OCI-LY1 (cell line): ENCODE results near the gene FLAD1.

ENCODE experiments used
- H2AFZ ChIP-seq: fragments of 200-600 bp; sonication (generic), shearing (Covaris generic); 2 replicates; pipeline ENCODE4 v1.6.0; 2014; ENCODE audit warnings: antibody characterized with exemption, mild to moderate bottlenecking, low read length
- H3F3A ChIP-seq: fragments of 200-600 bp; sonication (generic), shearing (Covaris generic); 2 replicates; pipeline ENCODE4 v1.6.0; 2014; ENCODE audit warnings: mild to moderate bottlenecking, antibody characterized with exemption, low read length, moderate library complexity; ENCODE audit not compliant: insufficient read depth
- H3K27ac ChIP-seq: fragments of 200-600 bp; sonication (generic); 2 replicates; pipeline ENCODE4 v1.5.1; 2014; ENCODE audit warnings: low read length, mixed run types, mild to moderate bottlenecking, low read depth; ENCODE audit not compliant: poor library complexity, severe bottlenecking
- H3K27me3 ChIP-seq: fragments of 200-600 bp; sonication (generic); 2 replicates; pipeline ENCODE4 v1.6.0; 2014; ENCODE audit warnings: antibody characterized with exemption, mild to moderate bottlenecking, low read length, moderate library complexity; ENCODE audit not compliant: insufficient read depth
- H3K36me3 ChIP-seq: fragments of 200-600 bp; sonication (generic); 2 replicates; pipeline ENCODE4 v1.6.1; 2014; ENCODE audit warnings: mild to moderate bottlenecking, antibody characterized with exemption, low read length, moderate library complexity, mixed read lengths; ENCODE audit not compliant: insufficient read depth
- H3K4me1 ChIP-seq: fragments of 200-600 bp; sonication (generic); 2 replicates; pipeline ENCODE4 v1.5.1; 2014; ENCODE audit warnings: mild to moderate bottlenecking, low read length, moderate library complexity; ENCODE audit not compliant: insufficient read depth, severe bottlenecking
- H3K4me2 ChIP-seq: fragments of 200-600 bp; sonication (generic), shearing (Covaris generic); 2 replicates; pipeline ENCODE4 v1.6.1; 2014; ENCODE audit warnings: low read length
- H3K4me3 ChIP-seq: fragments of 200-600 bp; sonication (generic); 2 replicates; pipeline ENCODE4 v1.5.1; 2014; ENCODE audit warnings: low read length, low read depth, mild to moderate bottlenecking, mixed read lengths; ENCODE audit not compliant: poor library complexity, severe bottlenecking
- H3K79me2 ChIP-seq: fragments of 200-600 bp; shearing (Covaris generic); 2 replicates; pipeline ENCODE4 v1.6.1; 2016; ENCODE audit warnings: mixed run types, low read length, mixed read lengths; ENCODE audit not compliant: insufficient read depth
- H3K9ac ChIP-seq: fragments of 200-600 bp; sonication (generic), shearing (Covaris generic); 2 replicates; pipeline ENCODE4 v1.6.1; 2014; ENCODE audit warnings: mild to moderate bottlenecking, low read length, mixed read lengths
- H3K9me2 ChIP-seq: fragments of 200-600 bp; sonication (generic), shearing (Covaris generic); 2 replicates; pipeline ENCODE4 v1.6.1; 2014; ENCODE audit warnings: low read depth, mild to moderate bottlenecking, low read length, mixed read lengths
- H3K9me3 ChIP-seq: fragments of 200-600 bp; shearing (Covaris generic); 2 replicates; pipeline ENCODE4 v1.6.1; 2014; ENCODE audit warnings: low read length, mixed read lengths
- H4K20me1 ChIP-seq: fragments of 200-600 bp; sonication (generic), shearing (Covaris generic); 2 replicates; pipeline ENCODE4 v1.6.0; 2016; ENCODE audit warnings: mild to moderate bottlenecking, low read length; ENCODE audit not compliant: insufficient read depth
- CTCF ChIP-seq: fragments of 200-600 bp; sonication (generic), shearing (Covaris generic); IDR thresholded peaks from 2 replicates; pipeline ENCODE4 v1.5.1; 2017; ENCODE audit warnings: mild to moderate bottlenecking, antibody characterized with exemption, low read length, moderate library complexity, mixed read lengths
- EZH2 ChIP-seq: fragments of 200-600 bp; sonication (generic), shearing (Covaris generic); IDR thresholded peaks from 2 replicates; pipeline ENCODE4 v1.8.0; 2017; ENCODE audit warnings: borderline replicate concordance, mixed run types, mild to moderate bottlenecking, antibody characterized with exemption, low read length, moderate library complexity, mixed read lengths

The FLAD1 gene

GRCh38 chr1:154968731-154969130 lies 14.4 kb upstream of the FLAD1 start:
- Histone ChIP-seq H3K27ac (no peak overlapping the region), H3K9me3 (no peaks in the 10 kb centered on the region), H3K27me3 (no peaks in the 10 kb centered on the region), H4K20me1 (no peaks in the 10 kb centered on the region), H3K9ac (no peak overlapping the region), H3K9me2 (no peaks in the 10 kb centered on the region), H3K4me3 (no peak overlapping the region), H3K4me2 (no peak overlapping the region), H2AFZ (no peak overlapping the region), H3K4me1 (peaks cover 36% of the 10 kb centered on the region), H3K36me3 (peaks cover 45% of the 10 kb centered on the region), H3K79me2 (no peaks in the 10 kb centered on the region), H3F3A (no peaks in the 10 kb centered on the region)
- TF ChIP-seq EZH2, result no peak
- TF ChIP-seq CTCF, result no peak

- Histone ChIP-seq H3K9me3 (no peaks in the 10 kb centered on the region), H3K4me1 (peaks cover 33% of the 10 kb centered on the region), H4K20me1 (no peaks in the 10 kb centered on the region), H3K27me3 (no peaks in the 10 kb centered on the region), H3K4me2 (no peak overlapping the region), H2AFZ (no peak overlapping the region), H3K9ac (no peak overlapping the region), H3K27ac (no peak overlapping the region), H3K36me3 (peaks cover 41% of the 10 kb centered on the region), H3K9me2 (no peaks in the 10 kb centered on the region), H3K79me2 (no peaks in the 10 kb centered on the region), H3K4me3 (no peak overlapping the region), H3F3A (no peaks in the 10 kb centered on the region)
- TF ChIP-seq EZH2 (no peak), CTCF (no peak)
Measured at GRCh38 chr1:154969246-154969645, 13.9 kb upstream of the FLAD1 start.

GRCh38 chr1:154969860-154970452 lies 13.2 kb upstream of the FLAD1 start:
- H3K79me2 ChIP-seq, result peaks cover under 1% of the 10 kb centered on the region
- no peaks in the 10 kb centered on the region for H3K9me3 ChIP-seq
- H4K20me1 ChIP-seq, result no peaks in the 10 kb centered on the region
- H3K4me2 ChIP-seq, result peak overlapping the region; percentile 71
- H3K9ac ChIP-seq, result peak overlapping the region; percentile 53
- H3K27me3 ChIP-seq, result no peaks in the 10 kb centered on the region
- H3K9me2 ChIP-seq, result no peaks in the 10 kb centered on the region
- no peaks in the 10 kb centered on the region for H3F3A ChIP-seq
- peak overlapping the region; percentile 51 for H3K27ac ChIP-seq
- TF ChIP-seq CTCF, result no peak
- peak overlapping the region; percentile 52 for H3K4me3 ChIP-seq
- H3K36me3 ChIP-seq, result peaks cover 41% of the 10 kb centered on the region
- no peak overlapping the region for H2AFZ ChIP-seq
- peaks cover 33% of the 10 kb centered on the region for H3K4me1 ChIP-seq
